GM18502 (cell line): ENCODE results near the gene WBP2.

Source experiments
- ATAC-seq: cut with Tn5 transposase; IDR thresholded peaks from one replicate; pipeline ENCODE4 v1.9.1; 2021; ENCODE audit warnings: mild to moderate bottlenecking; ENCODE audit not compliant: unreplicated experiment, poor library complexity

WBP2 gene

DNA sequence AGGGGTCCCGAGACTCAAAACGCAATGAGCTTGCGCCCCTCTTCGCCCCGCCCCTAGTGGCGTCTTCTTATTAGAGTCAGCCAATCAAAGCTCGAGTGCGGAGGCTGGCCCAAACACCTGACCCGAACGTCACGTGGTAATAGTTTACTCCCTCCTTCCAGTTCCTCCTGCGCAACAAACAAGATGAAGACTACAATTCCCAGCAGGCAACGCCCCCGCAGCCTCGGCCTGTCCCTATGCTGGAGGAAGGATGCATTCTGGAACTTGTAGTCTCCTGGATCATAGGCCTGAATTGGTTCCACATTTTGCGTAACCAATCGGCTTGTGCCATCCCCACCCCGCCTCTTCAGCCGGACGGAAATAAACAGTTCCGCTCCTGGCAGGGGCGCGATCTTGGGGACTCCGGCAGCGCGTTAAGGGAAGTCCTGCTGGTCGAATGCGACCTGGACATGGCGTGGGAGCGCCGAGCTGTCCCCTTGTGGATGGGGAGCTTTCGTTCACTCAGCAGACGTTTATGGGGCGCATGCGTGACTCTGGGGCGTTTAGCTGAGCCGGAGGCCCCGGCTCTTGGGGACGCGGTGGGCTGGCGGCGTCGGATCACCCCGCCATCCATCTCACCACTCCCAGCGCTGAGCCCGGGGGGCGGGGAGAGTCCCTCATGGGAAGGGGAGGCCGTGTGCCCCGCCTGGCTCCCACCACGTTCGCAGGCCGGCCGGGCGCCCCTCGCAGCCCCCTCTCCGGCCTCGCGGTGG lies at the start of gene WBP2:
WBP2 (minus strand) TSS at position 26 of the 752 bp plus-strand sequence. CDS start 38 bp downstream, outside the sequence.
- peak; percentile 86 for ATAC-seq

DNA sequence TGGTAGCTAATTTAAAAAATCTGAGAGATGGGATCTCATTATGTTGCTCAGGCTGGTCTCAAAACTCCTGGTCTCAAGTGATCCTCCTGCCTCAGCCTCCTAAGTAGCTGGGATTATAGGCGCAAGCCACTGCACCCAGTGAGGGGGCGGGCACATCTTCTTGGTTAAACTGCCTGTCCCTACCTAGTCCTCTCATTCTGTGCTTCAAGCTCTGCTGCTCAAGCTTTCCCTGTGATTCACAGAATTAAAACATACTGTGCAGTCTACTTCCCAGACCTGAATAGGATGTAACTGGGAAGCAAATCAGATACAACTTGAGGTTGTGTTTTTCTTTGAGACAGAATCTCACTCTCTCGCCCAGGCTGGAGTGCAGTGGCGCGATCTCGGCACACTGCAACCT lies 47.3 kb upstream of the WBP2 start:
- ATAC-seq, result no peak

DNA sequence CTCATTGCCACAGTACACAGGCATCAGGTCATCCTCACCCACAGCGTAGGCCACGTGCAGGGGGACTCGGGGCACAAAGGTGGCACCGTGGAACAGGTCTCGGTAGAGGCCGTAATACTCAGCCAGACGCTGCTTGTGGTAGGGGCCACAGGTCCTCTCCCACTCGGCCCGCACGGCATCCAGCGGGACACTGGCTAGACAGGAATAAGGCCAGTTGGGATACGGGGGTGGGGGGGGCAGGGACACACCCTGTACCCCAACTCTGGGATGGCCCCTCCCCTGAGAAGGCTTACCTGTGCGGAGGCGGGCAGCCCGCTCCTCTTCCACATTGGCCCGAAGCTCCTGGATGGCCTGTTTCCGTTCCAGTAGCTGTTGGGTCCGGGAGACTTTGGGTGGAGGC lies 46.6 kb upstream of the WBP2 start:
- ATAC-seq, result no peak

DNA sequence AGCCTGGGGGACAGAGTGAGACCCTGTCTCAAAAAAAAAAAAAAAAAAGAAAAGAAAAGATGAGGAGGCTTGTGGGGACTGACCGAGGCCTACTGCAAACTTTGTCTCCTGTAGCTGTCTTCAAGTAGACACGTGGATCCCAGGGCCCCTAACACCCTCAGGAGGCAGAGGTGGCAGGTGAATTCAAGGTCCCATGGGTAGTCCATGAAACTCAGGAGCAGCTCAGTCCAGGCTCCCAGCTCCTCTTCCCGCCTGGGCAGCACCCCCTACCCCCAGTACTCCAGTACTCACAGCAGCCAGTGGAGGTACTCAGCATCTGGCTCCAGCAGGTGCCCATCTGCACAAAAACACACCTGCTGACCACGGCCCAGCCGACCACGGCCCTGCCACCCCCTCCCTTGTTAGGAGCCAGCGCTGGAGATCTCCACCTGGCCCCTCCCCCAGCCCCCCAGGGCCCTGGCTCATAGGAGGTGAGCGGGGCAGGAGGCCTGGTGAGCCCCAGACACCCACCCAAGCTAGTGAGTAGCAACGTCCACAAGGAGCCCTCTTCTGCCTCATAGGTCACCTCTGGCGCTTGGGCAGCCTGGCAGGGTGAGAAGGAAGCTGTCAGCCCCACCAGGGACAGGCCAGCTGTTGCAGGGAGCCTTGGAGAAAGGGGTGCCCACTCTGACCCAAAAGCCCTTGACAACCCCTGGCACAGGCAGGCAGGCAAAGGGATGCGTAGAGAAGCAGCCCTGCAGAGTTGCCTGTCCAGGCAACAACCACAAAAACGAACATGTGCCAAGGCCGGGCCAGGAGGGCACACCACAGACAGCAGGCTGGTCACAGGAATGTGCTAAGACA lies 45.8 kb upstream of the WBP2 start:
- ATAC-seq, result no peak

DNA sequence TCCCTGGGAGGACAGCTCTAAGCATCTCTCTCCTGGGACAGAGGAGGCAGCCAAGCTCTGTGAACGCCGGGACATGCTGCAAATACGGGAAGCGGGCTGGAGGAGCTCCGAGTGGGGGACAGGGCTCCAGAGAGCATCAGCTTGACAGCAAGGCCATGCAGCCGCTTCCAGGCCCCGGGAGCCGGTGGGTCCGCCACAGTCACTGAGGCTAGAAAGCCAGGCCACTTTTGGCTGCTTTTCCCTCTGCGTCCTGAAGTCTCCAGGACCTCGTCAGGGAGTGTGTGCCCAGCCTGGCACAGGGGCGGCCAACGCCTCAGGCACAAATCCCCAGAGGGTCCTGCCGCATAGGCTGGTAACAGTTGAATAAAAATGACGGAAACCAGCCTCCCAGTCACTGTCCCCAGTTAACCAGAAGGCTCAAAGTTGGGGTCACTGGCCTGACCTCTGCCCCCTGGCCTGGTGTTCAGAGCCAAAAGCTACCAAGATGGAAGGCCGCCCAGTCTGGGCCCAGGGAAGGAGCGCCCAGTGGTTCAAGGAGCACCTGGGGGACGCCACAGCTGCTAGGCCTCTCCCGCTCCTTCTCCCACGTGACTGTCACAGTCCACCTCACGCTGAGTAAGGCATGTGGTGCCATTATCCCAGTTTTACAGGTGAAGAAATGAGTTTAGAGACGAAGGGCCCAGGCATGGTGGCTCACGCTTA lies 44.8 kb upstream of the WBP2 start:
- ATAC-seq, result no peak

DNA sequence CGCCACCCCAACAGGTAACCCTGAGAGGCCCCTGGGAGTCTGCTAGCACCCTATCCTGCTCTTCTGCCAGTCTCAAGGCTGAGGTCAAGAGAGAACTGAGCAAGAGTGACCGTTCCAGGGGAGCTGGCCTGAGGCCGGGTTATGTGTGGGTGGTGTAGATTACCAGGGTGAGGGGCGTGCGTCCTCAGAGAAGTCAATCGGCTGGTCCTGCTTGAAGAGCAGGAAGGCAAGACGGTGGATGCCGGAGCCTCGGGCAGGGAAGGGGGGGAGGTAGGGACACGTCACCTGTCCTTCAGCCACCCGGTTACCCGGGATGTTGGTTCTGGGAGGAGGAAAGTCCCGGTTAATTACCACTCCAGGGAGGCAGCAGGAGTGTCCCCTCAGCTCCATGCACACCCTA lies 44.2 kb upstream of the WBP2 start:
- ATAC-seq, result no peak

DNA sequence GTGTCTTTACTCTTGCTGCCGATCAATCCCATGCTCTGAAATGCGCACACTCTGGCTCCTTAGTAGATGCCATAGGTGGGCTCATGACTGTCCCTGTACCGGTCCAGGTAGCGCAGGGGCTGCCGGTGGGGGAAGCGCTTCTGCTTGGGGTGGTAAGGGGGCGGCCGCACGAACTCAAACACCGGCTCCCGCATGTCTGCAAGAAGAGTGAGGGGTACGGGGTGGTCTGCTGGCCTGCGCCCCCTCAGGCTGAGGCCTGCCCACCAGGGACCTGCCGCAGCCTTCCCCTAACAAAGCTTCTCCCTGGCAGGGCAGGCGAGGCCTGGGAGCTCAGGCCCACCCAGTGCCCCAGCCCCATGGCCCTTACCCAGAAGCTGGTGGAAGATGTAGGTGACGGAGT lies 43.7 kb upstream of the WBP2 start:
- ATAC-seq, result no peak

DNA sequence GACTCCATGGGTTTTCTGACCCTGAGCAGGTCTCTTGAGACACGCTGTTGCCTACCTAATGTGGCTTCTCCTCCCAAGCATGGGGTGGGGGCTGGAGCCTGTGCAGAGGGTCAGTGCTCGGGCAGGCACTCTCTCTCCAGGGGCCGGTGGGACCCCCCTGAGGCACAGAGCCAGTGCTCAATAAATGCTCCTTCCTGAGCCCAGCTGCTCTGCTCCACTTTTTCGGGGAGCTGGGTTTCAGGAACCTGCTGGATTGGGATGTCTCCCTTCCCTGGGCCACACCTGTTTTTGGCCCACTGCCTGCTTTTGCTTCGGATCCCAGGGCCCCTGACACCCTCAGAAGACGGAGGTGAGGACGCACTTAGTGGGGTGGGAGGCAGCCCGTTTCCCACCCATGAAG lies 42.9 kb upstream of the WBP2 start:
- no peak for ATAC-seq

DNA sequence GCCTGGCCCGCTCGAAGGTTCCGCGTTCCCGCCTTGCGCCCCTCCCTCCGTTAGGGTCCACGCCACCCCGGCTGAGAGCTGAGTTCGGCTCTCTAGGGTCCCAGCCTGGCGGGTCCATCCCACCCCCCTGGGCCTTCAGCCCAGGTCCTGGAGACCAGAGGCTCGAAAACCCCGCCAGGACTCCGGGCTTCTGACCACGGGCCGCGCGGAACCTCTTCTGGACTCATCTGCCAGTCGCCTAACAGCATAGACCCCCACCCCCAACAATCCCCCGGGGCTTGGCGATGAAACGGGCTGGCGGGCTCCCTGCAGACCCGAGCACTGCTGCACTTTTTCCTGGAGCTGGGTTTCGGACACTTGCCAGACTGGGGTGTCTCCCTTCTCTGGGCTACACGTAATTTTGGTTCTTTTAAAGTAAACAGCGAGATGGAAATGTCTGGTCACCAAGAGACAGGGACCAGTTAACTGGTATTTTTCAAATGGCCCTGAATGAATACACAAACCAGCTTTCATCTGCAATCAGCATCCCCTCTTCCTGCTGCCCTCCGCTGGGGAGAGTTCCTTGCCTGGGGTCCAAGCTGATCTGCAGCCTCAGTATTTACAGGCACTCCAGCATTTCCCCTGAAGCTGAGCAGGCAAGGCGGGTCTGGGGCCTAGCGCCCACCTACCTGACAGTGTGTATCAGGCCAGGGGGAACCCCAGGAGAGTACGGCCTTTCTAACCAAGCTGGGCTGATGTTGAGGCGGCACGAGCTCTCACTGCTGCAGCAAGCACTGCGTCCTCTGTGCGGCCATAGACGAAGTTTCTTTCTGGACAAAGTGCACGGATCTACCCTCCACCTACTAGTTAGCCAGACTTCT lies 42.3 kb upstream of the WBP2 start:
- ATAC-seq, result no peak

DNA sequence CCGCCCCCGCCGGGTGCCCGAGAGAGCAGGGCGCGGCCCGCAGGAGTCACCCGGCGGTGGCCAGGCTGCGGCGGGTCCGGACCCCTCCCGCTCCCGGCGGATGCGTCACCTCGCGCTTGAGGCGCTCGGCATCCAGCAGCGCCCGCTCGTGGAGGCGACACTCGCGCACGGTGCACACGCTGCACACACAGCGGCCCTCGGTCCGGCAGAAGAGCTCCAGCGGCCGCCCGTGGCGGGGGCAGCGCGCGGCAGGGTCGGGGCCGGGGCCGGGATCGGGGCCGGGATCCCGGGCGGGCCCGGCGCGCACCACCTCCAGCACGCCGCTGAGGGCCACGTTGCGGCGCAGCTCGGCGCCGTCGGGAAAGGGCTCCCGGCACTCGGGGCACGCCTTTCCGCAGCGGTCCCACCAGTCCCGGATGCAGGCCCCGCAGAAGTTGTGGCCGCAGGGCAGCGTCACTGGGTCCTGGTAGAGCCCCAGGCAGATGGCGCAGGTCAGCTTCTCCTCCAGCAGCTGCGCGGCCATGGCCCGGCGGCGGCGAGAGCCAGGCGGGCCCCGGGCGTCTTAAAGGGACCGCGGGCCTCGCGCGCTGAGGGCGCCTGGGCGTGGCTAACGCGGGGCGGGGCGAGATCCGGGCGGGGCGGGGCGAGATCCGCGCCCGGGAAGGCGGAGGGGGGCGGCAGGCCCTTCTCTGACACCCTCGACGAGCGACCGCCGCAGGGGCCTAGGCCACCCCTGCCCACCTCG lies 41.5 kb upstream of the WBP2 start, which contains the start of gene TRIM65:
TRIM65 (minus strand) TSS at position 537 of the 745 bp plus-strand sequence; CDS start at position 523, 14 bp downstream.
- ATAC-seq, result peak; percentile 70

DNA sequence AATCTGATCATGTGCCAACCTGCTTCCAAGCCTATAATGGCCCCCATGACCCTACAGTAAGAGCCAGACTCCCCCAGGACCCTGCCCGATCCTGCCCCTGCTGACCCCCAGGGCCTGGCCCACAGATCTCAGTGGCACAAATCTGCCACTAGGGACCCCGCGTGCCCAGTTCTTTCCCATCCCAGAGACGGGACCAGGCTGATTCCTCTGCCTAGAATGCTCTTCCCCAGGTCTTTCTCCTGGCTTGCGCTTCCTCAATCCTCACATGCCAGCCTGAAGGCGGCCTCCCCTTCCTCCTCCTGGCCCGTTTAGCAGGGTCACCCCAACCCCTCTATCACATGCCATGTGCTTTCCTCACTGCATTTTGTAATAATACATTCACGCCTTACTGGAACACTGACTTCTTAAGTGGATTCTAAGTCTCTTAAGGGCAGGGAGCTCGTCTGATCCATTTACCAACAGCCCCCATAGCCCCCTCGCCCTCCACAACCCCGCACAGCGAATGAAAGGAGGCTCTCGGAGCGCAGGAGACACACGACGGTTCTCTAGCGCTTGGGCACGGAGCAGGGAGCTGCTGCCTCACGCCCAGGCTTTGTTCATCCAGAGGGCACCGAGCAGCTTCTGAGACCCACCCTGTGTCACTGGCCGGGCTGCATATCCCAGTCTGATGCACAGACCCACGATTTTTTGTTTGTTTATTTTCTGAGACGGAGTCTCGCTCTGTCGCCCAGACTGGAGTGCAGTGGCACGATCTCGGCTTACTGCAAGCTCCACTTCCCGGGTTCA lies 40.4 kb upstream of the WBP2 start:
- ATAC-seq, result no peak

DNA sequence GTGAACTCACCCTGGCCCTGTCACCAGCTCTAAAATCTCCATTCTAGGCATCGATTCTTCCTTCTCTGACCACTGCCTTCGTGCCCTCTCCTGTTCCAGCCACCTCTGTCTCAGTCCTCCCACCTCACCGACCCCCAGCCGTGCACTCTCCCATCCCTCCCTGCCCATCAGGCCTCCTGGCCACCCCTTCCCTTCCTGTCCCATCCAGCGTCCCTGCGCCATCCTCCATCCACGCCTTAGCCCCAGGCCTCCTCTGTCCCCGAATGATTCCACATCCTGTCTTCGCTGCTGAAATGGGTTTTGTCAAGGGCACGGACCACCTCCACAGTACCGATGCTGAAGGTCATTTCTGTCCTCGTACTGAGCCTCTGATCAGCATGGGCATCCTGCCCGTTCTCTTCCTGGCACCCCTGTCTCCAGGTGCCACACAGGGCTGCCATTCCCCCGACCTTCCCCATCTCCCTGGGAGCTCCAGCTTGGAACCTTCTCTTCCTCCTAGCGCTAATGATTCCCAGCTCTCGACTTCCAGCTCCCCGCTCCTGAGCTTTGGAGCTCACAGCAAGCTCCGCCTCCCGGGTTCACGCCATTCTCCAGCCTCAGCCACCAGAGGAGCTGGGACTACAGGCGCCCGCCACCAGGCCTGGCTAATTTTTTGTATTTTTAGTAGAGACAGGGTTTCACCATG lies 39.1 kb upstream of the WBP2 start:
- ATAC-seq, result no peak

DNA sequence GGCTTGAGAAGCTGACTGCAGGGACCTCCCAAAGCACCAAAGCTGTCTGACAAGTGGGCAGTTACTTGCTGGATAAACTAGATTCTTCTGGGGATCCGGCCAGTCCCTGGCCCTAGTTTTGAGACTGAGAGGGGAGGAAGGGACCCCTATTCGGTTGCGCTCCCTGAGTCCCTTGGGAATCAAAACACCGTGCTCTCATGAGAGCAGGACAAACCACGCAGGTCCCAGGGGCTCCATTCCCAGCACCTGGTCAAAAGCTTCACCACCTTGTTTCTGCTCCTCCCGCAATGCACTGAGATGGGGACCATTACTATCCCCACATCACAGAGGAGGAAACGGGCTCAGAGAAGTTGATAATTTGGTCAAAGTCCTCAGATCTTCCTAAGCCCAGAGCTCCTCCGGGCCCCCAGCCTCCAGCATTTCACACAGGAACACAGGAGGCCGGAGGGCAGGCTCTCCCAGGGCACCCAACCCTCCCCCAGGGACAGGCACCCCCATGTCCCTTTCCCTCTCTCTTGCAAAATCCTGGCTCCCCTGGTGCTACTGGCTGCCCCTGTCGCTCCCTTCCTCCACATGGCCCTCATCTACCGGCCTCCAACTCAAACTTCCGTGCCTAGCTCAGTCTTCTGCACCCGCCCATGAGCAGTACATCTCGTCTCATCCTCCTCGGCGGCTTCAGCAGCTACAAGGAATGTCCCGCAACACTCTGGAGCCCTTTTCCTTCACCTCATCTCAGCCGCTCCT lies 38.3 kb upstream of the WBP2 start:
- no peak for ATAC-seq

DNA sequence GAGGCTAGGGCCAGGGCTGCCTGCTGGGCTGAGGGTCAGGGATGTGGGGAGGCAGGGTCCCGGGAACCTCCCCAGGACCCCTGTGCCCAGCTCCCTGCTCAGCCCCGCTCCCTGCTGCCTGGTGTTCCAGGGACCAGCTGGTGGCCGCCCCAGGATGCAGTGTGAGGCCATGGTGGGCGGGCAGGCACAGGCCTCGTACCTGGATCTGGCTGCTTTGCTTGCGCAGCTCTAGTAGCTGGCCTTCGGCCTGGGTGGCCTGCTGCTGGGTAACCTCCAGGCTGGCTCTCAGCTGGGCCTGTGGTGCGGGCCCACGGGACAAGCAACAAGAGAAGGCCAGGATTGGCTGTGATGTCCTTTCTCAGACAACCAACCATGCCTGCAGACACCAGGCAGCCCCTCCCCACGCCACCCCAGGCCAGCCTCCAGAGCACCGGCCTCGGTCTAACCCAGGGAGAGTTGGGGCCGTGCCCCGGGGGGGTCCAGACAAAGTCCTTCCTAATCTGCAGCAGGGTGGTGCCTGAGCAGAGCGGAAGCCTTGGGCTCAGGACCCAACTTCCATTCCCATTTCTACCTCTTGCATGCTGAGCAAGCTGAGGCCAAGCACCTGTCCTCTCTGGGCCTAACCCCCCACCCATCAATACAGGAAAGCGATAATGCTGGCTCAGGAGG lies 37.6 kb upstream of the WBP2 start:
- no peak for ATAC-seq

DNA sequence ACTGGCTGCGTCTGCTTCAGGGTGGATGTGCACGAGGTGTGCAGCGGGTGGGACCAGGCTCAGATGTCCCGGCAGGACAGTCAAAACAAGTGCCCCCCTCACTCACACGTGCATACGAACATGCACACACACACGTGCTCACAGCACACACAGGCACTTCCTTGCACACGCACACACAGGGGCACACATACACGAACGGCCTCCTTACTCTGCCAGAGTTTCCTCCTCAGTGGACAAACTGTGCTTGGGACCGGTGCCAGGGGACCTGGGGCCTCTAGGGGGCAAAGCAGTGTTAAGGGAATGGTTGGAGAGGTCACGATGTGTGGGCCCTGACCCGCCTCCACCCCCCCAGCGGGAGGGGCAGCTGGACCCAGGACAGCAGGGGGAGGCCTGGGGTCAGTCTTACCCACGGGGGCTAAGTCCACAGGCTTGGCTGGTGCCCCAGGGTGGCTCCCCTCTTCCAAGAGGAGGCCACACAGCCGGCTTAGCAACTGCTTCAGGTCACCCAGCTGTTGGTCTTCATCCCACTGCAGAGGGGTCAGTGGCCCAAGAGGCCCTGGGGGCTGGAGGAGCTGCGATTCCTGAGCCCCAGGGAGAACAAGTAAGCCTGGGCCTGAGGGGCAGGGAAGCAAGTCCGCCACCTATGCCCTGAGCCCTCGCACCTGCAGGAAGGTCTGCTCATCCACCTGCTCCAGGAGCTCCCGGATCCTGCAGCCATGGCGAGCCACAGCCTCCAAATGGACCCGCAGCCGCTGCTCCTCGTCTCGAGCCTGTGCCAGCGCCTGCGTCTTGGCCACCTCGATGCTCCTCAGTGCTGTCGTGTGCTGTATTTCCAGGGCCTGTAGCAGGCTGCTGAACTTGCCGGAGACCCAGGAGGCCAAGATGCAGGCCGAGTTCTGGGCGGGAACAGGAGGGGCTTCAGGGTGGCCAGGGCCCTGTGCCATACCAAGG lies 36.7 kb upstream of the WBP2 start:
- ATAC-seq, result no peak
